Measurements from ENCODE around the gene ZBTB47.

The ZBTB47 gene

GRCh38 chr3:42666577-42666998 lies 13.1 kb downstream of the ZBTB47 start:
- no peak for DNase-seq

DNA sequence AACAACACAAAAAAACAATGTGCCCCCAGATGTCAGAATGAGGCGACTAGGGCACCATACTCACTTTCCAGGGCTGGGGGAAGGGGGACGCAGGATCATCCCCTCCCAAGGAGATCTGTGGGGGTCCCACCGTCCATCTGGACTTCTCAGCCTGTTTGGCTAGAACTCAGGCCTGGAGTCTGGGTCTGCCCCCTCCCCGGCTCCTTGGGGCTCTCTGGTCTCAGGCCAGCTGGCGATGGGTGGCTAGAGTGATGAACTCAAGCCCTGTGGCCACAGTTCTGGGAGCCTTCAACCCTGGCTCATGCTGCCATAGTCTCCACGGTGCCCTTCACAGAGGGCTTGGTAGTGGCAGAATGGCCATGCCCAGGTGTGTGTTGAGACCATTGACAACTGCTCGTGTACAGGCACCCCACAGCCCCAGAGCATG lies 13.6 kb downstream of the ZBTB47 start:
- DNase-seq = no peak

DNA sequence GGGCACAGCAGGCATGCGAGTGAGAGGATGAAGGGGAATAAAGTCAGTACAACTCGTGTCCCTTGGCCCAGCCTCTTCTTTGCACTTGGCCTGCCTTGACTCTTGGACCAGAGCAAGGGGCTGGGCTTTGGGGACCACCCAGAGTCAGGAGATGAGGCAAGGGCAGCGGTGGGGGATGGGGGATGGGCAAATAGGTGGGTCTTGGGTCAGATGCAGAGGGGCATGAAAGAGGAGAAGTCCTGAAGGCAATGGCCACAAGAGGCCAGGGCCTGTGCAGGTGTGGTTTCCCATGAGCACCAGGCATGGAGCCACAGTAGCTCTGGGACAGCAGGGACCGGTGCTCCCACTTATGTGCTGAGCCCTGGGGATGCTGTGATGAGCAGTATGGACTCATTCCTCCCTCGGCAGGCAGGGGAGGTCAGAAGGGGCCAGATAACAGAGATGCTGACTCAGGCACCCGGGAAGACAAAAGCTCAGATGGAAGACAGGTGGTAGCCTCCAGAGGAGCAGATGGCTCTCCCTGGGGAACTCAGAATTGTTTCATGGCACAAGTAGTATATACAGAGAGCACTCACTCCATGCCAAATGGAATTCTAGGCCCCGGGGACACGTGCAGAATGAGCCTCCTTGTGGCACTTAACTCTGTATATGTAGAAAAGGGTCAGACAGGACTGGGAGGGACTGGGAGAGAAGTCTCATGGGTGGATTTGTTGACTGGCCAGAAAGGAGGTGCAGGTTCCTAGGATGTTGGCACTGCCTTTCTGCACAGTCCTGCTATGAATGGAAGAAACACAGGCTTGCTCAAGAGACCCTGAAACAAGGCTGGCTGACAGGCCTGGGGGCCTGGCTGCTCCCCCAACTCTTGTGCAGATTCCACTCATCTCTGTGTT lies 14.3 kb downstream of the ZBTB47 start:
- DNase-seq = no peak

DNA sequence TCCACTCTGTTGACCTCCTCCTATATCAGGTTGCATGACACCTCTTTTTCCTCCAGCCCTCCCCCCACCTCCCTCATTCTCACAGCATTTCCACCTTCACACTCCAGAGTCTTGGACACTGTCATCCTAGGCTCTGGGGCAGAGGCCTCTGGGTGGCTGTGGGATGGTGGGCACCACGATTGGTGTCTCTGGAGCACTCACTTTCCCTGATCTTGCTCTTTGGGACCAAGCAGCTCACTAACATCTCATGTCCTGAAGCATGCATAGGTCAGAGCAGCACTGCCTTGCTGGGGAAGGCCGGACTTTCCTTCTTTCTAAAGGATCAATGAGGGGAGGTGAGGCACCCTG lies 14.9 kb downstream of the ZBTB47 start:
- DNase-seq = no peak

DNA sequence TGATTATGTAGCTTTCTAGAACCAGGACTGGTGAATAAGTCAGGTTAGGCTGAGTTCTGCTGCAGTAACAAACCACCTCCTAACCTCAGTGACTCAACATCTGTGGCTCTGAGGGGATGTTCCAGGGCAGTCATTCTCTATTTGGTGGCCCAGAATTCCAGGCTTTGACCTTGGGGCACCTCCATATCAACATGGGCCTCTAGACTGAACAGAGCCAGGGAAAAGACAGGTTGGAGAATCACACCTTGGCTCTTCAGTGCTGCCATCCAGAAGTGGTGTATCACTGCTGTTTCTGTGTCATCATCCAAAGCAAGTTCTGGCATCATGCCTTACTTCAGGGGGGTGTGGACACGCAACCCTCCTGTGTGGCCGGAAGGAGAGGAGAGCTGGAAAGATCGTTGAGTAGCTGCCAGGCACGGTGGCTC lies 15.3 kb downstream of the ZBTB47 start:
- no peak for DNase-seq

- DNase-seq = no peak
These were observed 16.6 kb downstream of the ZBTB47 start for GRCh38 chr3:42670051-42670576.

- DNase-seq = no peak
These were observed 17.2 kb downstream of the ZBTB47 start for GRCh38 chr3:42670670-42671069.

DNA sequence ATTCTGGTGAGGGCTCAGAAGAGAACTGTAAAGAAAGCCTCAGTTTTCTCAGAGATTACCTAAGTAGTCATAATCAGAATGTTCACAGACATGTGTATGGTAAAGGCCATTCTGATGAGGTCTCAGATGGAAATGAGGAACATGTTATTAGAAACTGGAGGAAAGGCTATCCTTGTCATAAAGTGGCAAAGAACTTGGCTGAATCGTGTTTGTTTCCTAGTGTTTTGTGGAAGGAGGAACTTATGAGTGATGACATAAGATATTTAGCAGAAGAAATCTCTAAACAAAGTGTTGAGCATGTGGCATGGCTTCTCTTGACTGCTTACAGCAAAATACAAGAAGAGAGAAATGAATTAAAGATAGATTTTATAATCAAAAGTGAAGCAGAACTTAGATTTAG lies 19.0 kb downstream of the ZBTB47 start:
- DNase-seq = no peak

GRCh38 chr3:42673082-42673481 lies 19.6 kb downstream of the ZBTB47 start:
- no peak for DNase-seq

DNA sequence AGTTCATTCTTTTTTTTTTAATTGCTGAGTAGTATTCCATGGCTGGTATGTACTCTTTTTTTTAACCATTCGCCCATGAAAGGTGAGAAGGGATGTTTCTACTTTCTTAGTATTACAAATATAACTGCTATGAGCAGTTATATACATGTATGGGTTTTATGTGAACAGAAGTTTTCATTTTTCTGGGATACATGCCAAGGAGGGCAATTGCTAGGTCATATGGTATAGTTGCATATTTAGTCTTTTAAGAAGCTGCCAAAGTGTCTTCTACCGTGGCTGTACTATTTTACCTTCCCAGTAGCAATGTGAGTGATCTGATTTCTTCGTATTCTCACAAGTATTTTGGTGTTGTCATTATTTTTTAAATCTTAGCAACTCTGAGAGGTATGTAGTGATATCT lies 20.6 kb downstream of the ZBTB47 start:
- no peak for DNase-seq

DNA sequence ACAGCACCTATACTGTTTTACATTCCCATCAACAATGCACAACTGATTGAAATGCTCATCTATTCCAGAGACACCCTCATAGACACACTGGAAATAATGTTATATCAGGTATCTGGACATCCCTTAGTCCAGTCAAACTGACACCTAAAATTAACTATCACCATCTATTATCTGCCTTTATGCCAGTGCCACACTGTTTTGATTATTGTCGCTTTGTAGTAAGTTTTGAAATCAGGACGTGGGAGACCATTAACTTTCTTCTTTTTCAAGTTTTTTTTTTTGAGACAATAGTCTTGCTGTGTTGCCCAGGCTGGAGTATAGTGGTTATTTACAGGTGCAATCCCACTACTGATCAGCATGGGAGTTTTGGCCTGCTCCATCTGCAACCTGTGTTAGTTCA lies 22.4 kb downstream of the ZBTB47 start:
- no peak for DNase-seq

- DNase-seq = no peak
These were observed 24.9 kb downstream of the ZBTB47 start for GRCh38 chr3:42678447-42678846.

GRCh38 chr3:42680271-42680670 lies 26.8 kb downstream of the ZBTB47 start:
- no peak for DNase-seq

DNA sequence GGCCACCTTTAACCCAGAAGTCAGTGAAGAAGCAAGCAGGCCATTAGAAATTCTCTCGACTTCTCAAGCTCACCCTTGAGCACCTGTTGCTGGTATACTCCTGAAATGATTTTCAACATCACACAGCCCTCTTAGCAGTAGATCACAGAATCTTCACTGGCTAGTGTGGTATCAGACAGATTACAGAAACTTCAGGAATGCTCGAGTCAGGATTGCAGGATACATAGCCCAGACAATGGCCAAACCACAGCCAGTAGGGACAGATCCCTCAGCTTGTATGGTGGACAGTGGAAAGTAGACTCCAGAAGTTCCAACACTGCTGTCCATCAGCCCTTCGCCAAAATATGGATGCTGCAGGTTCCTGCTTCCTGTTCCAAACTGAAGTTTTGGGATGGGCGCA lies 27.3 kb downstream of the ZBTB47 start:
- no peak for DNase-seq

DNA sequence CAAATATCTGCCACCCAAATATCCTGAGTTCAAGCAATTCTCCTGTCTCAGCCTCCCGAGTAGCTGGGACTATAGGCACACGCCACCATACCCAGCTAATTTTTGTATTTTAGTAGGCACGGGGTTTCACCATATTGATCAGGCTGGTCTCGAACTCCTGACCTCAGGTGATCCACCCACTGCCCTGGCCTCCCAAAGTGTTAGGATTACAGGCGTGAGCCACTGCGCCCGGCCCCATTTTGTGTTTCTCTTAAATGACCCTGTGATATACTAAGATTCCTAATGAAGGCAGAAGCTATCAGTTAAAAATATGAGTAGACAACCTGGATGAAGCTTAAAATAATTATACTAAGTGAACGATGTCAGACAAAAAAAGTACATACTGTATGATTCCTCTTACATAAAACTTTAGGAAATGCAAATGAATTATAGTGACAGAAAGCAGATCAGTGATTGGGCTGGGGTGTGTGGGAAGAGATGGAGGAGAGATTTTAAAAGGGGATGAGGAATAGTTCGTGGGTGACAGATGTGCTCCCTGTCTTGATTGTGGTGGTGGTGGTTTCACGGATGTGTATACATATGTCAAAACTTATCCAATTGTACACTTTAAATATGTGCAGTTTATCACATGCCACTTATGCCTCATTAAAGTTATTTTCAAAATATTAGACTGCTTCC lies 28.0 kb downstream of the ZBTB47 start:
- no peak for DNase-seq

DNA sequence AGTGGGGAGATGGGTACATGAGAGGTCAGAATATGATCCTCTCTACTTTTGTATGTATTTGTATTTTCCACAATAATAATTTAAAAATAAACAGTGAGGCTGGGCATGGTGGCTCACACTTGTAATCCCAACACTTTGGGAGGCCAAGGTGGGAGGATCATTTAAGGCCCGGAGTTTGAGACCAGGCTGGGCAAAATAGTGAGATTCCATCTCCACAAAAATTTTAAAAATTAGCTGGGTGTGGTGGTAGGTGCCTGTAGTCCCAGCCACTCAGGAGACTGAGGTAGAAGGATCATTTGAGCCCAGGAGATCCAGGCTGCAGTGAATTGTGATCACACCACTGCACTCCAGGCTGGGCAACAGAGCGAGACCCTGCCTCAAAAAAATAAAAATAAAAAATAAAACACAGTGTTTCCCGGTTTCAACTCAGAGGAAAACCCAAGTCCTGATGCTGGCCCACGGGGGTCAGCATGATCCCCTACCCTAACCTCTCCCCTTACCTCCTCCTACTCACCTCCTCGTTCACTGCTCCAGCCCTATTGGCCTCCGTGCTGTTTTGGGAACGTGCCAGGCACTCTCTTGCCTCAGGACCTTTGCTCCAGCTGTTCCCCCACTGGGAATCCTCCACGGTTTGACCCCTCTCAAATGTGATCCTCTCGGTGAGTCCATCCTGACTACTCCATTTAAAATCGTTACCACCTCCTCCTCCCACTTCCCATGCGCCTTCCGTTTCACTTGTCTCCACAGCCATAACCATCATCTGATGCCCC lies 29.0 kb downstream of the ZBTB47 start:
- DNase-seq = no peak

DNA sequence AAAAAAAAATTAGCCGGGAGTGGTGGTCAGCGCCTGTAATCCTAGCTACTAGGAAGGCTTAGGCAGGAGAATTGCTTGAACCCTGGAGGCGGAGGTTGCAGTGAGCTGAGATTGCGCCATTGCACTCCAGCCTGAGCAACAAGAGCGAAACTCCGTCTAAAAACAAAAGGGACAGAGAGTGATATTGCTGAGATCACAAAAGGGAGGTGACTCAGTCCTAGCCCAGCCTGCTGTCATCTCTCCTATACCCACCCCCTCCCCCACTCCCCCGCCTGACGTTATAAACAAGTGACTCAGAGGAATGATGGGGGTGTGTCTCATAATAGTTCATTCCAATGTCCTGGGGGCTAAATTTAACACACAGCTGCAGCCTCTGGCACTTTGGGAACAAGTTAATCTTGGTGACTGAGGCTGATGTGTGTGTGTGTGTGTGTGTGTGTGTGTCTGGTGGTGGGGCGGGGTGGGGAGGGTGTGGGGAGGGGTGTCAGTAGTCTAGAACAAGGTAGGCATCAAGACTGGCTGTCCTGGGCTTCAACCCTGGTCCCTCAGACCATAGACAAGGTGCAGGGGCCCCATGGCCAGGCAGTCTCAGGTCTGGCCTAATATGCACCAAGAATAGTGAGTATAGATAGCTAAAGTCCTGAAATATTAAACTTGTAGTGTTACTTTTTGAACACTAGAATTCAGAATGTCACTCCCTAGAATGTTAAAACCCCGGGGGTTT lies 30.5 kb downstream of the ZBTB47 start:
- DNase-seq = no peak

GRCh38 chr3:42684632-42685362 lies 31.3 kb downstream of the ZBTB47 start:
- DNase-seq = no peak

DNA sequence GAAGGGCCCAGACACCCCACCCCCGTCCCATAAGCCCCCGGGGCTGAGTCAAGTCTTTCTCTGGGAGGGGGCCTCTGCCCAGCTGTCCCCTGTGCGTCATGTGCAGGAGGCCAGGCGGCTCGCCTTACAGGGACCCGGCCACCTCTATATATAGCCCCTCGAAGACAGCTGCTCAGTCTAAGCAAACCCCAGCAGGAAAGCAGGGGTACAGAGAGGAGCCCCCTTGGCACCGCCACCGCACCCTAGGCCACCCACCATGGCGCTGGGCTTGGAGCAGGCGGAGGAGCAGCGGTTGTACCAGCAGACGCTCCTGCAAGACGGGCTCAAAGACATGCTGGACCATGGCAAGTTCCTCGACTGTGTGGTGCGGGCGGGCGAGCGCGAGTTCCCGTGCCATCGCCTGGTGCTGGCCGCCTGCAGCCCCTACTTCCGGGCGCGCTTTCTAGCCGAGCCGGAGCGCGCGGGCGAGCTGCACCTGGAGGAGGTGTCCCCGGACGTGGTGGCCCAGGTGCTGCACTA lies 31.9 kb downstream of the ZBTB47 start, which contains the start of gene KLHL40:
Gene KLHL40, plus strand, starts transcription at position 175 of the 519 bp plus-strand sequence. Its CDS starts 82 bp downstream, at position 257.
- no peak for DNase-seq

GRCh38 chr3:42685891-42686820 lies 32.7 kb downstream of the ZBTB47 start:
- no peak for DNase-seq

Measured in CD4-positive, alpha-beta T cell treated with Interleukin-4 for 4 hours (primary cell).